ENCODE results near the gene TMEM178B.

The TMEM178B gene

GRCh38 chr7:141452911-141453310 lies 379.0 kb downstream of the TMEM178B start:
- Histone ChIP-seq H3K36me3 (ENCODE audit: control insufficient read depth in 5 of 5, insufficient read depth in 5 of 5, low read length in 5 of 5) (no peaks in the 10 kb centered on the region), H3K27me3 (ENCODE audit: control insufficient read depth in 5 of 5, insufficient read depth in 4 of 5, low read length in 5 of 5) (no peaks in the 10 kb centered on the region), H3K27ac (ENCODE audit: low read depth, low read length) (no peak overlapping the region), H3K9me3 (ENCODE audit: control insufficient read depth in 5 of 5, low read length in 5 of 5) (no peaks in the 10 kb centered on the region), H3K9ac (ENCODE audit: low read length in 5 of 5) (no peak overlapping the region), H3K4me1 (ENCODE audit: control insufficient read depth in 5 of 5, insufficient read depth in 5 of 5, low read length in 5 of 5) (no peaks in the 10 kb centered on the region), H3K4me3 (ENCODE audit: low read depth in 1 of 5, low read length in 5 of 5) (no peak overlapping the region)

DNA sequence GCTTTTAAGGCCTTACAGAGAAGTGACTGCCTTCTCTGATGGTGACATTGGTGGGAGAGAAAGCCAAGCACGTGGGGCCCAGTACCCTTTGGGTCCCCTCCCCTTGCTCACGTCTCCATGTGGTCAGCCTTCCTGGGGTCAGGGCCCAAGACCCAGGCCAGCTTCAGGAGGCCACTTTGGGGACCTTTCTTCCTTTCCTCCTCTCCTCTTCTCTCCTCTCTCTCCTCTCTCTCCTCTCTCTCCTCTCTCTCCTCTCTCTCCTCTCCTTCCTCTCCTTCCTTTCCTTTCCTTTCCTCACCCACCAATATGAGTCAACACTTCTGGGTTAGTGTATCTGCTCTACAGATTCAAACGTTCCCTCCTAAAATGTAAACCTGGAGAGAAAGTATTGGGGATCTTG lies 380.5 kb downstream of the TMEM178B start:
- Histone ChIP-seq H3K9me3 (ENCODE audit: control insufficient read depth in 5 of 5, low read length in 5 of 5) (no peaks in the 10 kb centered on the region), H3K27me3 (ENCODE audit: control insufficient read depth in 5 of 5, insufficient read depth in 4 of 5, low read length in 5 of 5) (no peaks in the 10 kb centered on the region), H3K27ac (ENCODE audit: low read depth, low read length) (no peak overlapping the region), H3K4me1 (ENCODE audit: control insufficient read depth in 5 of 5, insufficient read depth in 5 of 5, low read length in 5 of 5) (no peaks in the 10 kb centered on the region), H3K36me3 (ENCODE audit: control insufficient read depth in 5 of 5, insufficient read depth in 5 of 5, low read length in 5 of 5) (no peaks in the 10 kb centered on the region), H3K9ac (ENCODE audit: low read length in 5 of 5) (no peak overlapping the region), H3K4me3 (ENCODE audit: low read depth in 1 of 5, low read length in 5 of 5) (no peak overlapping the region)

DNA sequence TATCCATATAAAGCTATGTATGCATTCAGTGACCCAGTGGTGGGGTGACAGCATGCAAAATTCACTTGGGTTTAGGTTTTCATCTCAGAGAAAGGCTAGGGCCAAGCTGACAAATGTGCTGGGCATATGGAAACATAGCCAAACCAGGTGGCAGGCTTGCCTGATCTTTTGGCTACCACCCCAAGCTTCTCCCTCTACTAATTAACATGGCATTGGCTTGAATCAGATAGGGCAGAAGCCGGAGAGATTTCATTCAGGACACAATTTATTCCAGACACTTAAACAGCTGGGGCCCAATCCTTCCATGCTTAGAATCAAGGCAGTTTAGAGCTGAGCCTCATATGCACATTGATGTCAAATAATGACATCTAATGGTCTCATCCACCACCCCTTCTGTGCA lies 381.9 kb downstream of the TMEM178B start:
- no peaks in the 10 kb centered on the region for H3K27me3 ChIP-seq (ENCODE audit: control insufficient read depth in 5 of 5, insufficient read depth in 4 of 5, low read length in 5 of 5)
- no peaks in the 10 kb centered on the region for H3K4me1 ChIP-seq (ENCODE audit: control insufficient read depth in 5 of 5, insufficient read depth in 5 of 5, low read length in 5 of 5)
- H3K27ac ChIP-seq (ENCODE audit: low read depth, low read length), result no peak overlapping the region
- no peaks in the 10 kb centered on the region for H3K36me3 ChIP-seq (ENCODE audit: control insufficient read depth in 5 of 5, insufficient read depth in 5 of 5, low read length in 5 of 5)
- H3K4me3 ChIP-seq (ENCODE audit: low read depth in 1 of 5, low read length in 5 of 5), result no peak overlapping the region
- no peaks in the 10 kb centered on the region for H3K9me3 ChIP-seq (ENCODE audit: control insufficient read depth in 5 of 5, low read length in 5 of 5)
- no peak overlapping the region for H3K9ac ChIP-seq (ENCODE audit: low read length in 5 of 5)

DNA sequence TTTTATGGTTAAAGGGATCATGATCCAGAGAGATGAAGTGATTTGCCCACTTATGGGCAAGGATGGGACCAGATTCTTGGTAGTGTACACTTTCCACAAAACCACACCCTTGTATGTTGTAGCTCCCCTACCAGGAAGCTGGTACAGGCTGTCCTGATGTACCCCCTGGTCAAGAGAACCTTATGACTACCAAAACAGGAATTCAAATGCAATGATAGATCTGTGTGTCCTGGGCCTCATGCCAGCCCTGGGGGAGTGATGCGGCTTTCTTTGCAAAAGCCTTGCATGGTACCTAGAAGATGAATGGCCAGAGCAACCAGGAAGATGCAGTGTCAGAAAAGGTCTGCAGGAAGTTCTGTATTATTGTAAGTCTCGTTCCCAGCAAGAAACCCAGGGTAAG lies 382.4 kb downstream of the TMEM178B start:
- no peaks in the 10 kb centered on the region for H3K27me3 ChIP-seq (ENCODE audit: control insufficient read depth in 5 of 5, insufficient read depth in 4 of 5, low read length in 5 of 5)
- peaks cover 0 to 4% (median 2%) of the 10 kb centered on the region in 5 donors for H3K4me1 ChIP-seq (ENCODE audit: control insufficient read depth in 5 of 5, insufficient read depth in 5 of 5, low read length in 5 of 5)
- H3K9ac ChIP-seq (ENCODE audit: low read length in 5 of 5), result no peak overlapping the region
- no peaks in the 10 kb centered on the region for H3K36me3 ChIP-seq (ENCODE audit: control insufficient read depth in 5 of 5, insufficient read depth in 5 of 5, low read length in 5 of 5)
- H3K4me3 ChIP-seq (ENCODE audit: low read depth in 1 of 5, low read length in 5 of 5), result no peak overlapping the region
- H3K9me3 ChIP-seq (ENCODE audit: control insufficient read depth in 5 of 5, low read length in 5 of 5), result no peaks in the 10 kb centered on the region
- no peak overlapping the region for H3K27ac ChIP-seq (ENCODE audit: low read depth, low read length)

GRCh38 chr7:141456711-141457110 lies 382.8 kb downstream of the TMEM178B start:
- H3K27me3 ChIP-seq (ENCODE audit: control insufficient read depth in 5 of 5, insufficient read depth in 4 of 5, low read length in 5 of 5), result no peaks in the 10 kb centered on the region
- H3K4me3 ChIP-seq (ENCODE audit: low read depth in 1 of 5, low read length in 5 of 5), result no peak overlapping the region
- no peaks in the 10 kb centered on the region for H3K36me3 ChIP-seq (ENCODE audit: control insufficient read depth in 5 of 5, insufficient read depth in 5 of 5, low read length in 5 of 5)
- H3K9me3 ChIP-seq (ENCODE audit: control insufficient read depth in 5 of 5, low read length in 5 of 5), result no peaks in the 10 kb centered on the region
- H3K27ac ChIP-seq (ENCODE audit: low read depth, low read length), result no peak overlapping the region
- no peak overlapping the region for H3K9ac ChIP-seq (ENCODE audit: low read length in 5 of 5)
- peaks cover 0 to 6% (median 5%) of the 10 kb centered on the region in 5 donors for H3K4me1 ChIP-seq (ENCODE audit: control insufficient read depth in 5 of 5, insufficient read depth in 5 of 5, low read length in 5 of 5)

DNA sequence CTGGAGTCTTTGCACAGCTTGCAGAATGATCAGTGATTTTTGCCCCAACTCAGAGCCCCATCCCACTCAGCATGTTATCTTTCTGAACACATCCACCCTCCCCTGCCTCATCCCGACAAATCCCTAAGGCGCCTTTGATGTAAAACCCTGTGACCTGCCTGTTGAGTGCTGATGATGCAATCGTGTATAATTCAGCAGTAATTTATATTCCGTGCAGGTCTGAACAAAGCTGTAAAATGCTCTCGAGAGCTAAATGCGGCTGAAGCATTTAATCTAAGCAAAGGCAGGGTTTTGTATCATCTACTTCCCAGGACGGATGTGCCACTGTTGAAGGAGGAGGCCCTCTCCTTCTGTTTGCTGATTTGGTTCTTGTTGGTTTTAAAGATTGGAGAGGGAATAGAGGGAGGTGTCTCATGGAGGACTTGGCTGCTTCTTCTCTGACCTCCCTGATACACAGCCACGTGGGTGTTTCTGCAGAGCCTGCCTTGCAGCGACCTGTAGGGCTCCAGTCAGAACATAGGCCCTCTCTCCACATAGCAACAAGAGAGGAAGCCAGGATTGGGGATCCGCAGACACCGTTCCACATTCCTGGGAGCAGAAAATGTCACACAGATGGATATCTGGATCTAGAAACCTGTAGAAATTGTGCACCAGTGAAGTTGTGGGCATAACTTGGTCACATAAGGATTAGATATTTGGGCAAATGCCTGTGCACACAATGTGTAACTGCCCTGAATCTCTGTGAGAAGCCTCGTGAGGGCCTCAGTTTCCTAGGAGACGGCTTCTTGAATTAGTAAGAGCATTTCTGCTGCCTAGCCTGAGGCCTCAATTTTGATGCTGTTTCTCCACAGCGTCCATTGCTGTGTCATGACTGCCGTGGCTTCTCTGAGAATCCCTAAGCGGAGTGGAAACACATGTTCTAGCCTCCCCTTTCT lies 387.2 kb downstream of the TMEM178B start:
- H3K4me3 ChIP-seq (ENCODE audit: low read depth in 1 of 5, low read length in 5 of 5), result no peak overlapping the region
- H3K9ac ChIP-seq (ENCODE audit: low read length in 5 of 5), result no peak overlapping the region
- no peaks in the 10 kb centered on the region for H3K9me3 ChIP-seq (ENCODE audit: control insufficient read depth in 5 of 5, low read length in 5 of 5)
- H3K4me1 ChIP-seq (ENCODE audit: control insufficient read depth in 5 of 5, insufficient read depth in 5 of 5, low read length in 5 of 5), result peaks cover 0 to 8% (median 5%) of the 10 kb centered on the region in 5 donors
- peaks cover 0 to 2% (median 0%) of the 10 kb centered on the region in 5 donors for H3K27me3 ChIP-seq (ENCODE audit: control insufficient read depth in 5 of 5, insufficient read depth in 4 of 5, low read length in 5 of 5)
- H3K36me3 ChIP-seq (ENCODE audit: control insufficient read depth in 5 of 5, insufficient read depth in 5 of 5, low read length in 5 of 5), result no peaks in the 10 kb centered on the region
- no peak overlapping the region for H3K27ac ChIP-seq (ENCODE audit: low read depth, low read length)

DNA sequence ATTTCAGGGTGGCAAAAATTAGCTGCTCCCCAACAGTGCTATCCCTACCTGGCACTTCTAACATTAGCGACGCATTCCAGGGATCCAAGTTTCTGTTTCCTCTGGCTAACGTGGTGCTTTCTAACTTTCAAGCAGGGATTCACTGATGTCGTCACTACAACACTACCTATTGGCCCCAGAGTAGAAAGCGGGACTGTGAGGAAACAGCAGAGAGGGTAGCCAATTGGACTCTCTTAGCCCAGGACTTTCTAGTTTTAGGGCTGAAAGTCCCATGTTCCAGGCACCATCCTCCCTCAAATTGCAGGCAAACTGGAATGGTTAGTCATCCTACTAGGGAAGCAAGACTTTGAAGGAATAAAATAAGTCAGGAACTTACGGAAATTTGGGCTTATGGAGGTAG lies 388.1 kb downstream of the TMEM178B start:
- Histone ChIP-seq H3K4me3 (ENCODE audit: low read depth in 1 of 5, low read length in 5 of 5) (no peak overlapping the region), H3K27me3 (ENCODE audit: control insufficient read depth in 5 of 5, insufficient read depth in 4 of 5, low read length in 5 of 5) (peaks cover 0 to 2% (median 0%) of the 10 kb centered on the region in 5 donors), H3K9me3 (ENCODE audit: control insufficient read depth in 5 of 5, low read length in 5 of 5) (no peaks in the 10 kb centered on the region), H3K4me1 (ENCODE audit: control insufficient read depth in 5 of 5, insufficient read depth in 5 of 5, low read length in 5 of 5) (peaks cover 0 to 12% (median 5%) of the 10 kb centered on the region in 5 donors), H3K9ac (ENCODE audit: low read length in 5 of 5) (no peak overlapping the region), H3K36me3 (ENCODE audit: control insufficient read depth in 5 of 5, insufficient read depth in 5 of 5, low read length in 5 of 5) (no peaks in the 10 kb centered on the region), H3K27ac (ENCODE audit: low read depth, low read length) (no peak overlapping the region)

DNA sequence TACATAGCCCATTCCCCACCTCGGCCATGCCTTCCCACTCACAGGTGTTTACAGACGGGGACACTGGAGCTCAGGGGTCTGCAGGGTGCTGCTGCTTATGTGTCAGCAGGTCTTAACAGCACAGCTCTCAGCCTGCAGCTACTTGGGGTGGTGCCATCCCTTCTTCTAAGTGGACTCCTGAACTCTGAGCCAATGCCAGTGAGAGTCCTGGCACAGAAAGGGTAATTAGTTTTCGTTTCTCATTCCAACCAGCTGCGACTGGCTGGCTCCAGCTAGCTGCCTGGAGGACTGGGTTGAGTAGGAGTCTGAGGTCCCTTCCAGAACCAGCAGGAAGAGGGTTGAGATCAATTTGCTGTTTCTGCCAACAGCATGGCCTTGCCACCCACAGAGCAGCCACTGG lies 389.1 kb downstream of the TMEM178B start:
- no peak overlapping the region for H3K9ac ChIP-seq (ENCODE audit: low read length in 5 of 5)
- H3K9me3 ChIP-seq (ENCODE audit: control insufficient read depth in 5 of 5, low read length in 5 of 5), result no peaks in the 10 kb centered on the region
- H3K4me3 ChIP-seq (ENCODE audit: low read depth in 1 of 5, low read length in 5 of 5), result no peak overlapping the region
- H3K27me3 ChIP-seq (ENCODE audit: control insufficient read depth in 5 of 5, insufficient read depth in 4 of 5, low read length in 5 of 5), result peaks cover 0 to 2% (median 0%) of the 10 kb centered on the region in 5 donors
- no peaks in the 10 kb centered on the region for H3K36me3 ChIP-seq (ENCODE audit: control insufficient read depth in 5 of 5, insufficient read depth in 5 of 5, low read length in 5 of 5)
- no peak overlapping the region for H3K27ac ChIP-seq (ENCODE audit: low read depth, low read length)
- H3K4me1 ChIP-seq (ENCODE audit: control insufficient read depth in 5 of 5, insufficient read depth in 5 of 5, low read length in 5 of 5), result peaks cover 0 to 14% (median 5%) of the 10 kb centered on the region in 5 donors

- Histone ChIP-seq H3K27me3 (ENCODE audit: control insufficient read depth in 5 of 5, insufficient read depth in 4 of 5, low read length in 5 of 5) (peaks cover 0 to 2% (median 0%) of the 10 kb centered on the region in 5 donors), H3K9ac (ENCODE audit: low read length in 5 of 5) (no peak overlapping the region), H3K4me3 (ENCODE audit: low read depth in 1 of 5, low read length in 5 of 5) (no peak overlapping the region), H3K36me3 (ENCODE audit: control insufficient read depth in 5 of 5, insufficient read depth in 5 of 5, low read length in 5 of 5) (no peaks in the 10 kb centered on the region), H3K27ac (ENCODE audit: low read depth, low read length) (no peak overlapping the region), H3K9me3 (ENCODE audit: control insufficient read depth in 5 of 5, low read length in 5 of 5) (no peaks in the 10 kb centered on the region), H3K4me1 (ENCODE audit: control insufficient read depth in 5 of 5, insufficient read depth in 5 of 5, low read length in 5 of 5) (peaks cover 0 to 14% (median 5%) of the 10 kb centered on the region in 5 donors)
Observed at GRCh38 chr7:141463986-141464385, 390.1 kb downstream of the TMEM178B start.

GRCh38 chr7:141464551-141464950 lies 390.7 kb downstream of the TMEM178B start:
- Histone ChIP-seq H3K4me3 (ENCODE audit: low read depth in 1 of 5, low read length in 5 of 5) (no peak overlapping the region), H3K27me3 (ENCODE audit: control insufficient read depth in 5 of 5, insufficient read depth in 4 of 5, low read length in 5 of 5) (peaks cover 0 to 2% (median 0%) of the 10 kb centered on the region in 5 donors), H3K4me1 (ENCODE audit: control insufficient read depth in 5 of 5, insufficient read depth in 5 of 5, low read length in 5 of 5) (peaks cover 0 to 14% (median 5%) of the 10 kb centered on the region in 5 donors), H3K27ac (ENCODE audit: low read depth, low read length) (no peak overlapping the region), H3K9ac (ENCODE audit: low read length in 5 of 5) (no peak overlapping the region), H3K36me3 (ENCODE audit: control insufficient read depth in 5 of 5, insufficient read depth in 5 of 5, low read length in 5 of 5) (no peaks in the 10 kb centered on the region), H3K9me3 (ENCODE audit: control insufficient read depth in 5 of 5, low read length in 5 of 5) (no peaks in the 10 kb centered on the region)
